GM12878 (cell line): ENCODE data around the gene ME3. TPM values are rescaled to one million over a fixed set of nuclear protein-coding genes. Genes with fewer than 3 reads are reported as not detected.

Source experiments
- ATAC-seq: fragments of 200-7000 bp; cut with Tn5 transposase; 3 replicates; pipeline ENCODE4 v1.9.1; 2020; ENCODE audit warnings: mild to moderate bottlenecking, moderate library complexity
- BruUV-seq: library from RNA; stranded (reverse); fragments of 400-500 nt; replicated peaks from 2 replicates; lab custom pipeline; 2021; lab: Mats Ljungman, UMichigan
- CTCF ChIA-PET: fragments of 300-600 bp; sonication (Branson Sonifier 250); formaldehyde crosslinking; extraction: SDS; loops from one replicate; lab custom pipeline; 2021; ENCODE audit warnings: inconsistent platforms; lab: Yijun Ruan, JAX
- POLR2A ChIA-PET: fragments of 350-600 bp; formaldehyde crosslinking; extraction: SDS; loops from one replicate; lab custom pipeline; 2021; ENCODE audit warnings: inconsistent platforms; lab: Charles Lee
- RAD21 ChIA-PET: fragments of 300-600 bp; sonication (Branson Sonifier 250); formaldehyde crosslinking; loops from one replicate; lab custom pipeline; 2023; ENCODE audit warnings: antibody characterized with exemption; ENCODE audit not compliant: unreplicated experiment; lab: Charles Lee
- SMC1A ChIA-PET: fragments of 300-600 bp; sonication (Branson Sonifier 250); formaldehyde crosslinking; loops from one replicate; lab custom pipeline; 2023; ENCODE audit not compliant: unreplicated experiment, uncharacterized antibody; lab: Charles Lee
- DNase-seq: peaks from one replicate; pipeline ENCODE4 v3.0.0-alpha.2; 2011; ENCODE audit warnings: low read depth, low spot score
- FAIRE-seq: peaks from 3 replicates; lab custom pipeline; 2011; peaks lifted over from hg19 to GRCh38; lab: Jason Lieb, UNC
- H2AFZ ChIP-seq: 2 replicates; pipeline ENCODE4 v1.6.0; 2011; ENCODE audit warnings: low read depth, low read length, control low read depth; ENCODE audit not compliant: control insufficient read depth
- H3K27ac ChIP-seq: 2 replicates; pipeline ENCODE4 v1.5.1; 2011; ENCODE audit warnings: control low read depth; ENCODE audit not compliant: control insufficient read depth, insufficient read depth
- H3K27me3 ChIP-seq, 2 experiments: replicated peaks in 1 of 2; 2 replicates each; pipeline versions ENCODE4 v1.6.0 to v1.6.1; 2011; ENCODE audit warnings: low read length in 1 of 2; ENCODE audit not compliant: control insufficient read depth in 2 of 2, insufficient read depth in 2 of 2
- H3K36me3 ChIP-seq, 2 experiments: 2 replicates each; pipeline ENCODE4 v1.5.1; 2011; ENCODE audit warnings: low read length in 1 of 2; ENCODE audit not compliant: control insufficient read depth in 2 of 2, insufficient read depth in 2 of 2
- H3K4me1 ChIP-seq: 2 replicates; pipeline ENCODE4 v1.6.1; 2011; ENCODE audit warnings: mild to moderate bottlenecking, low read length, moderate library complexity, mixed read lengths; ENCODE audit not compliant: control insufficient read depth, insufficient read depth
- H3K4me2 ChIP-seq: 2 replicates; pipeline ENCODE4 v1.6.0; 2011; ENCODE audit warnings: control low read depth; ENCODE audit not compliant: control insufficient read depth, insufficient read depth
- H3K4me3 ChIP-seq: fragments of 200-600 bp; sonication (generic); 2 replicates; pipeline ENCODE4 v1.5.1; 2016
- H3K79me2 ChIP-seq: 2 replicates; pipeline ENCODE4 v1.6.0; 2011; ENCODE audit warnings: low read length; ENCODE audit not compliant: control insufficient read depth, insufficient read depth
- H3K9ac ChIP-seq: 2 replicates; pipeline ENCODE4 v1.8.0; 2011; ENCODE audit warnings: low read length, control low read depth, mixed read lengths; ENCODE audit not compliant: control insufficient read depth, insufficient read depth
- H3K9me3 ChIP-seq: replicated peaks from 3 replicates; pipeline ENCODE4 v1.5.1; 2011; ENCODE audit warnings: mild to moderate bottlenecking, low read length; ENCODE audit not compliant: control insufficient read depth, insufficient read depth
- H4K20me1 ChIP-seq: 2 replicates; pipeline ENCODE4 v1.6.0; 2011; ENCODE audit not compliant: control insufficient read depth, insufficient read depth
- BACH1 ChIP-seq: fragments of 450-650 bp; IDR thresholded peaks from 2 replicates; pipeline ENCODE4 v1.6.1; 2017; ENCODE audit warnings: mild to moderate bottlenecking, borderline replicate concordance
- BRCA1 ChIP-seq: IDR thresholded peaks from 2 replicates; pipeline ENCODE4 v1.6.1; 2011; ENCODE audit warnings: low read depth, low read length, improper control_type of control experiment
- CBX5 ChIP-seq: sonication (generic); IDR thresholded peaks from 2 replicates; pipeline ENCODE4 v1.6.1; 2016; ENCODE audit warnings: low read depth, moderate library complexity, mild to moderate bottlenecking, inconsistent platforms
- ESRRA ChIP-seq: IDR thresholded peaks from 2 replicates; pipeline ENCODE4 v1.6.1; 2012; ENCODE audit warnings: mild to moderate bottlenecking, low read length, improper control_type of control experiment
- HDAC2 ChIP-seq: fragments of 200-600 bp; sonication (generic); IDR thresholded peaks from 2 replicates; pipeline ENCODE4 v1.6.1; 2017
- JUND ChIP-seq: IDR thresholded peaks from 2 replicates; pipeline ENCODE4 v1.6.1; 2012; ENCODE audit warnings: low read depth, mild to moderate bottlenecking, low read length, improper control_type of control experiment, moderate library complexity
- NKRF ChIP-seq: fragments of 450-650 bp; conservative IDR thresholded peaks from 2 replicates; pipeline ENCODE4 v1.6.1; 2017; ENCODE audit warnings: mild to moderate bottlenecking, moderate library complexity
- RBBP5 ChIP-seq: fragments of 200-600 bp; sonication (generic); conservative IDR thresholded peaks from 2 replicates; pipeline ENCODE4 v1.6.1; 2016
- RELB ChIP-seq: fragments of 450-650 bp; IDR thresholded peaks from 2 replicates; pipeline ENCODE4 v1.6.1; 2017; ENCODE audit warnings: low read depth, mild to moderate bottlenecking, moderate library complexity
- SMAD5 ChIP-seq: IDR thresholded peaks from 2 replicates; pipeline ENCODE4 v1.6.1; 2016; ENCODE audit warnings: antibody characterized with exemption, low read depth
- SMC3 ChIP-seq: IDR thresholded peaks from 2 replicates; pipeline ENCODE4 v1.6.1; 2011; ENCODE audit warnings: low read length, improper control_type of control experiment, borderline replicate concordance
- SREBF1 ChIP-seq: IDR thresholded peaks from 2 replicates; pipeline ENCODE4 v1.6.1; 2012; ENCODE audit warnings: mild to moderate bottlenecking, low read length
- TCF12 ChIP-seq: IDR thresholded peaks from 2 replicates; pipeline ENCODE4 v1.6.1; 2011; ENCODE audit warnings: low read depth, mild to moderate bottlenecking, low read length
- ZNF687 ChIP-seq: fragments of 450-650 bp; IDR thresholded peaks from 2 replicates; pipeline ENCODE4 v1.6.1; 2017; ENCODE audit warnings: mild to moderate bottlenecking, moderate library complexity
- WGBS: methylation state at CpG from one replicate; pipeline ENCODE4 v1.1.6; 2016; ENCODE audit warnings: low lambda C conversion rate; ENCODE audit not compliant: insufficient replicate concordance, insufficient coverage; ENCODE audit errors: missing lambda C conversion rate; 5-methylcytosine and 5-hydroxymethylcytosine counted together
- in situ Hi-C: fragments of 300-500 bp; cut with MboI; formaldehyde crosslinking; loops from 9 replicates; pipeline ENCODE4 v1.14.3; 2018; ENCODE audit warnings: mixed read lengths
- intact Hi-C: fragments of 100-400 bp; cut with micrococcal nuclease; formaldehyde crosslinking; loops from one replicate; pipeline ENCODE4 v1.14.2; 2022; ENCODE audit not compliant: unreplicated experiment
- polyA plus RNA-seq, 11 experiments: library from polyadenylated mRNA; depleted of rRNA in 4 of 11; unstranded in 6 of 11; stranded (reverse) in 5 of 11; fragments of >200 nt; fragmentation: Nextera tagmentation in 4 of 11; fragmentation: Illumina TruSeq in 1 of 11; extraction: Ambion mirVana in 4 of 11; extraction: Trizol in 1 of 11; gene quantifications; 1 replicate in 1 of 11; 2 replicates in 10 of 11; pipeline versions ENCODE4 v1.2.1 to v1.2.3, GENCODE V29; 2011 to 2016; ENCODE audit warnings: inconsistent platforms in 2 of 11, missing spikeins in 2 of 11, low read depth in 1 of 11
- total RNA-seq, 4 experiments: library from RNA; depleted of rRNA in 3 of 4; stranded (reverse); fragments of >200 nt in 3 of 4; fragmentation: Illumina TruSeq in 1 of 4; extraction: Trizol in 1 of 4; gene quantifications; 2 replicates each; pipeline versions ENCODE4 v1.2.1 to v1.2.3, GENCODE V29; 2013 to 2021

The ME3 gene
- total and polyA plus RNA-seq, 10 of the 15 experiments (the other 5 are each of a cell fraction or from before 2014, with no cell fraction given), result 0.06 to 0.40 (median 0.19) TPM; not detected in 2

- no peak for TF ChIP-seq BRCA1
- no peak for TF ChIP-seq SMC3
- TF ChIP-seq, all 136 proteins: peak for 0
These were observed 83.8 kb downstream of the ME3 start (continued) for GRCh38 chr11:86588566-86589090.

- Histone ChIP-seq H3K27me3 (no peaks in the 10 kb centered on the region), H3K9ac (no peak overlapping the region), H2AFZ (no peak overlapping the region), H3K27ac (no peak overlapping the region), H4K20me1 (no peaks in the 10 kb centered on the region), H3K4me1 (peaks cover 4% of the 10 kb centered on the region), H3K4me2 (no peak overlapping the region), H3K36me3 (no peaks in the 10 kb centered on the region), H3K79me2 (no peaks in the 10 kb centered on the region), H3K4me3 (no peak overlapping the region), H3K9me3 (no peaks in the 10 kb centered on the region; the same call in 2 of the 3 replicates)
- ChIA-PET POLR2A (no interaction called here), SMC1A (interaction anchor here (0.5 to 3.0 kb wide), 6 partner anchors 11 to 131 kb away, joined by 3 to 11 read pairs (median 4); no protein-coding TSS in a partner anchor), CTCF (interaction anchor here (0.6 to 3.9 kb wide), 4 partner anchors 11 to 913 kb away, joined by 3 to 17 read pairs (median 4); no protein-coding TSS in a partner anchor), RAD21 (interaction anchor here (1.3 kb wide), 1 partner anchor 102 kb away, joined by 4 read pairs; no protein-coding TSS in a partner anchor)
- intact Hi-C loops, result no loop called here
- FAIRE-seq (no peak), ATAC-seq (no peak), DNase-seq (no peak)
- BruUV-seq, result no TSS peak
- whole genome bisulfite sequencing, result 19% methylated on average over 6 of the region's 6 CpGs
- in situ Hi-C loops, result no loop called here
- TF ChIP-seq SREBF1 (no peak), BACH1 (no peak), RBBP5 (no peak), JUND (no peak), SMC3 (no peak), RELB (no peak), ZNF687 (no peak), SMAD5 (no peak), HDAC2 (no peak), TCF12 (no peak), NKRF (no peak), CBX5 (no peak), ESRRA (no peak)
These were observed 84.9 kb downstream of the ME3 start for GRCh38 chr11:86587264-86588193.
